ENCODE results near the gene GPC6. TPM values are rescaled to one million over a fixed set of nuclear protein-coding genes. Genes with fewer than 3 reads are reported as not detected.

The GPC6 gene
- total RNA-seq, 1 experiment from 2014 or later, result 0.22 TPM

DNA sequence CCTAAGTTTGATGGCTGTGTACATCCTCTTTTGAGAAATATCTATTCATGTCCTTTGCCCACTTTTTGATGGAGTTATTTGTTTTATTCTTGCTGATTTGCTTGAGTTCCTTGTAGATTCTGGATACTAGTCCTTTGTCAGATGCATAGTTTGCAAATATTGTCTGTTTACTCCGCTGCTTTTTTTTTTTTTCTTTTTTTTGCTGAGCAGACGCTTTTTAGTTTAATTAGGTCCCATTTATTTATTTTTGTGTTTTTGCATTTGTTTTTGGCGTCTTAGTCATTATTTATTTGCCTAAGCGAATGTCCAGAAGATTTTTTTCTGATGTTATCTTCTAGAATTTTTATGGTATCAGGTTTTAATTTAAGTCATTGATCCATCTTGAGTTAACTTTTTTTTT lies 114.9 kb downstream of the GPC6 start:
- H3K9me2 ChIP-seq (ENCODE audit: insufficient read depth), result no peaks in the 10 kb centered on the region
- no TSS peak for BruUV-seq (replicated peaks)
- CTCF ChIA-PET, result no interaction called here
- DNase-seq (ENCODE audit: low read depth, low spot score) (no peak), ATAC-seq (no peak)
- H3K27ac ChIP-seq (ENCODE audit: low read depth, low read length), result no peak overlapping the region
- no peak overlapping the region for H3K4me2 ChIP-seq (ENCODE audit: low read length)
- RAD21 ChIA-PET (ENCODE audit: low non-redundant PET in 1 of 2, low total read pairs in 2 of 2, uncharacterized antibody in 2 of 2, unreplicated experiment in 2 of 2), result no interaction called here
- H3K4me1 ChIP-seq (ENCODE audit: control insufficient read depth in 1 of 2, insufficient read depth in 2 of 2, low read length in 2 of 2), result no peaks in the 10 kb centered on the region; a peak in 1 of 4 replicates
- peaks cover 17 to 19% of the 10 kb centered on the region in 2 experiments; a peak in 3 of 4 replicates for H3K9me3 ChIP-seq (ENCODE audit: control insufficient read depth in 1 of 2, insufficient read depth in 1 of 2, low read depth in 1 of 2, low read length in 2 of 2)
- no peaks in the 10 kb centered on the region for H4K20me1 ChIP-seq (ENCODE audit: insufficient read depth)
- POLR2A ChIA-PET, result no interaction called here
- no peak overlapping the region for H3K9ac ChIP-seq (ENCODE audit: low read length)
- no peak overlapping the region for H2AFZ ChIP-seq (ENCODE audit: low read depth, low read length, poor library complexity, severe bottlenecking)
- intact Hi-C loops (cut with micrococcal nuclease), result no loop called here
- no peaks in the 10 kb centered on the region for H3K36me3 ChIP-seq (ENCODE audit: control insufficient read depth in 1 of 2, insufficient read depth in 2 of 2, low read length in 2 of 2)
- TF ChIP-seq, protein P1, sequence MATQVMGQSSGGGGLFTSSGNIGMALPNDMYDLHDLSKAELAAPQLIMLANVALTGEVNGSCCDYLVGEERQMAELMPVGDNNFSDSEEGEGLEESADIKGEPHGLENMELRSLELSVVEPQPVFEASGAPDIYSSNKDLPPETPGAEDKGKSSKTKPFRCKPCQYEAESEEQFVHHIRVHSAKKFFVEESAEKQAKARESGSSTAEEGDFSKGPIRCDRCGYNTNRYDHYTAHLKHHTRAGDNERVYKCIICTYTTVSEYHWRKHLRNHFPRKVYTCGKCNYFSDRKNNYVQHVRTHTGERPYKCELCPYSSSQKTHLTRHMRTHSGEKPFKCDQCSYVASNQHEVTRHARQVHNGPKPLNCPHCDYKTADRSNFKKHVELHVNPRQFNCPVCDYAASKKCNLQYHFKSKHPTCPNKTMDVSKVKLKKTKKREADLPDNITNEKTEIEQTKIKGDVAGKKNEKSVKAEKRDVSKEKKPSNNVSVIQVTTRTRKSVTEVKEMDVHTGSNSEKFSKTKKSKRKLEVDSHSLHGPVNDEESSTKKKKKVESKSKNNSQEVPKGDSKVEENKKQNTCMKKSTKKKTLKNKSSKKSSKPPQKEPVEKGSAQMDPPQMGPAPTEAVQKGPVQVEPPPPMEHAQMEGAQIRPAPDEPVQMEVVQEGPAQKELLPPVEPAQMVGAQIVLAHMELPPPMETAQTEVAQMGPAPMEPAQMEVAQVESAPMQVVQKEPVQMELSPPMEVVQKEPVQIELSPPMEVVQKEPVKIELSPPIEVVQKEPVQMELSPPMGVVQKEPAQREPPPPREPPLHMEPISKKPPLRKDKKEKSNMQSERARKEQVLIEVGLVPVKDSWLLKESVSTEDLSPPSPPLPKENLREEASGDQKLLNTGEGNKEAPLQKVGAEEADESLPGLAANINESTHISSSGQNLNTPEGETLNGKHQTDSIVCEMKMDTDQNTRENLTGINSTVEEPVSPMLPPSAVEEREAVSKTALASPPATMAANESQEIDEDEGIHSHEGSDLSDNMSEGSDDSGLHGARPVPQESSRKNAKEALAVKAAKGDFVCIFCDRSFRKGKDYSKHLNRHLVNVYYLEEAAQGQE (IDR thresholded peaks at IDR 0.05; ENCODE audit: low read depth), result no peak
- TF ChIP-seq SP1 (IDR thresholded peaks at IDR 0.05; ENCODE audit: low read depth), result no peak
- no peak for TF ChIP-seq EGR1 (IDR thresholded peaks at IDR 0.05; ENCODE audit: low read depth)
- TF ChIP-seq ZNF274 (IDR thresholded peaks at IDR 0.05; ENCODE audit: low read depth, low read length), result no peak
- TF ChIP-seq SRF (IDR thresholded peaks at IDR 0.05; ENCODE audit: low read depth), result no peak
- no peak for TF ChIP-seq TCF7L2 (IDR thresholded peaks at IDR 0.05; ENCODE audit: borderline replicate concordance, extremely low read depth, insufficient read depth, insufficient read length)
- TF ChIP-seq RAD21 (IDR thresholded peaks at IDR 0.05; ENCODE audit: low read depth), result no peak
- no peak overlapping the region for H3K4me3 ChIP-seq (replicated peaks in 1 of 2; ENCODE audit: low read depth in 1 of 2, low read length in 2 of 2)
- H3K27me3 ChIP-seq (ENCODE audit: insufficient read depth, low read length), result no peaks in the 10 kb centered on the region
- H3K79me2 ChIP-seq (ENCODE audit: insufficient read depth, low read length), result no peaks in the 10 kb centered on the region

DNA sequence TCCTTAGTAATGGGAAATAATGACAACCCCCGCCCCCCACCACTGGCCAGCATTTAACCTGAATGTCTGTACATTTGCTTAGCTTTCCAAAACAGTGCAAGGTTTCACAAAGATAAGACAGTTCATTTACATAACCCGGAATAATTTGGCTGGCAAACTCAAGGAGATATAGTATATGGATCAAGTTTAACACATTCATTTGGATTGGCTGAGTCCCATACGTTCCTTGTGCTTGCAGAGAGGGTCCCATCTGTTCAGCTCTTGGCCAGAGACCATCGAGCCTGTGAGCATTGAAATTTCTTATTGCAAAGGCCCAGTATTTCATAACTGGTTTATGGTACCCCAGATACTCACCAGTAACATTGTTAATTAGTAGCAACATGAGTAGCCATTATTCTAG lies 116.5 kb downstream of the GPC6 start:
- Histone ChIP-seq H3K4me3 (replicated peaks in 1 of 2; ENCODE audit: low read depth in 1 of 2, low read length in 2 of 2) (no peak overlapping the region), H3K4me2 (ENCODE audit: low read length) (no peak overlapping the region), H3K9me3 (ENCODE audit: control insufficient read depth in 1 of 2, insufficient read depth in 1 of 2, low read depth in 1 of 2, low read length in 2 of 2) (peaks cover 17 to 19% of the 10 kb centered on the region in 2 experiments; a peak in 3 of 4 replicates), H3K79me2 (ENCODE audit: insufficient read depth, low read length) (no peaks in the 10 kb centered on the region), H3K27ac (ENCODE audit: low read depth, low read length) (no peak overlapping the region), H3K9ac (ENCODE audit: low read length) (no peak overlapping the region), H3K27me3 (ENCODE audit: insufficient read depth, low read length) (no peaks in the 10 kb centered on the region), H3K9me2 (ENCODE audit: insufficient read depth) (no peaks in the 10 kb centered on the region), H3K4me1 (ENCODE audit: control insufficient read depth in 1 of 2, insufficient read depth in 2 of 2, low read length in 2 of 2) (no peaks in the 10 kb centered on the region; a peak in 1 of 4 replicates), H2AFZ (ENCODE audit: low read depth, low read length, poor library complexity, severe bottlenecking) (no peak overlapping the region), H4K20me1 (ENCODE audit: insufficient read depth) (no peaks in the 10 kb centered on the region), H3K36me3 (ENCODE audit: control insufficient read depth in 1 of 2, insufficient read depth in 2 of 2, low read length in 2 of 2) (no peaks in the 10 kb centered on the region)
- DNase-seq (ENCODE audit: low read depth, low spot score) (no peak), ATAC-seq (no peak)
- POLR2A ChIA-PET, result no interaction called here
- BruUV-seq (replicated peaks), result no TSS peak
- RAD21 ChIA-PET (ENCODE audit: low non-redundant PET in 1 of 2, low total read pairs in 2 of 2, uncharacterized antibody in 2 of 2, unreplicated experiment in 2 of 2), result no interaction called here
- CTCF ChIA-PET, result no interaction called here
- intact Hi-C loops (cut with micrococcal nuclease), result no loop called here
- TF ChIP-seq, protein P2, sequence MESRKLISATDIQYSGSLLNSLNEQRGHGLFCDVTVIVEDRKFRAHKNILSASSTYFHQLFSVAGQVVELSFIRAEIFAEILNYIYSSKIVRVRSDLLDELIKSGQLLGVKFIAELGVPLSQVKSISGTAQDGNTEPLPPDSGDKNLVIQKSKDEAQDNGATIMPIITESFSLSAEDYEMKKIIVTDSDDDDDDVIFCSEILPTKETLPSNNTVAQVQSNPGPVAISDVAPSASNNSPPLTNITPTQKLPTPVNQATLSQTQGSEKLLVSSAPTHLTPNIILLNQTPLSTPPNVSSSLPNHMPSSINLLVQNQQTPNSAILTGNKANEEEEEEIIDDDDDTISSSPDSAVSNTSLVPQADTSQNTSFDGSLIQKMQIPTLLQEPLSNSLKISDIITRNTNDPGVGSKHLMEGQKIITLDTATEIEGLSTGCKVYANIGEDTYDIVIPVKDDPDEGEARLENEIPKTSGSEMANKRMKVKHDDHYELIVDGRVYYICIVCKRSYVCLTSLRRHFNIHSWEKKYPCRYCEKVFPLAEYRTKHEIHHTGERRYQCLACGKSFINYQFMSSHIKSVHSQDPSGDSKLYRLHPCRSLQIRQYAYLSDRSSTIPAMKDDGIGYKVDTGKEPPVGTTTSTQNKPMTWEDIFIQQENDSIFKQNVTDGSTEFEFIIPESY (IDR thresholded peaks at IDR 0.05; ENCODE audit: extremely low read depth, insufficient replicate concordance, low read length), result no peak
- no peak for TF ChIP-seq SP1 (IDR thresholded peaks at IDR 0.05; ENCODE audit: low read depth)
- no peak for TF ChIP-seq ELF1 (IDR thresholded peaks at IDR 0.05; ENCODE audit: borderline replicate concordance, low read depth)
- TF ChIP-seq SIN3A (IDR thresholded peaks at IDR 0.05; ENCODE audit: low read depth), result no peak
- no peak for TF ChIP-seq FOSL1 (IDR thresholded peaks at IDR 0.05; ENCODE audit: low read depth)
- TF ChIP-seq, protein P1 (IDR thresholded peaks at IDR 0.05; ENCODE audit: low read depth), result no peak
